Left kidney (tissue), 2 donors: ENCODE results near the gene ATP6V1A. TPM values are rescaled to one million over a fixed set of nuclear protein-coding genes. Genes with fewer than 3 reads are reported as not detected.

Experiments
- DNase-seq: peaks from one replicate; pipeline ENCODE4 v3.0.0-alpha.2; 2013
- polyA plus RNA-seq: library from polyadenylated mRNA; unstranded; fragments of 120-200 nt; gene quantifications from one replicate; pipeline ENCODE4 v1.2.1, GENCODE V29; 2013; ENCODE audit not compliant: insufficient read length

The ATP6V1A gene
- polyA plus RNA-seq, 1 donor: 98.8 TPM

- peak; percentile 93 for DNase-seq
Observed at GRCh38 chr3:113745756-113746547, 883 bp upstream of the ATP6V1A start, which contains the start of gene NAA50. Gene NAA50, minus strand, starts transcription at chr3:113746249. Its CDS starts 300 bp downstream, at chr3:113745949.

DNA sequence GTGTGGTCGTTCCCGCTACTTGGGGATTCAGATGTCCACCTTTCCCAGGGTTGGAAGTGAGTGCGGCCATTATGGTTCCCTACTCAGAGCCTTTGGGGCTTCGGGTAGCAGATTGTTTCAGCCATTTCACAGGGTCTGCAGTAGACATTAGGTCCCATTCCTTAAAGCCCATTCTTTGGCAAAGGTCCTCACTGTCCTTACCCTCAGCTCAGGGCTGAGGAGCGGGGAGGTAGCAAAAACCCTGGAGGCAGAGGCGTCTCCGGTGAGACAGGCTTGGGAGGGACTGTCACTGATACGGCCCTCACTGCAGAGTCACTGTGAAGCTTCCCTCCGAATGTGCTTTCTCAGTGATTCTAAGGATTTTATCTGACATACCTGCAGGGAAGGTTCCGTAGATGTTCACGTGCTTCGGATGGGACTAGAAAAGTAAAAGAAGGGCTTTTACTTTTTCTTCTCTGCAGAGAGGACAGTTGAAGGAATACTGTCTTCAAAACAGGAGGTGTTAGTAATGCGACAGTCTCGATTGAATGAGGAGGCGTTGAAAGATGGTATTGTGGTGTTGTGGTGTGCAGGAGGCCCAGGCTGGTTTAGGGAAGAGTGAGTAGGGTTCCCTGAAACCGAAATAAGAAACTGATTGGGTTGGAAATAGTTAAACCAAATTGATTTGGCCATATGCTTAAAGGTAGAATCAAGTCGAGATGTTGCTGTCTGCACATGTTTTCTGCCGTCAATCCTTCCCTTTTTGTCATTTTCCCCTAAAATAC, 630 bp downstream of the ATP6V1A start:
- peak; percentile 39 for DNase-seq

GRCh38 chr3:113751141-113751540, 4.3 kb downstream of the ATP6V1A start:
- no peak for DNase-seq

- no peak for DNase-seq
Observed at GRCh38 chr3:113753376-113753985, 6.6 kb downstream of the ATP6V1A start.

- no peak for DNase-seq
Observed at GRCh38 chr3:113754494-113755159, 7.8 kb downstream of the ATP6V1A start.

DNA sequence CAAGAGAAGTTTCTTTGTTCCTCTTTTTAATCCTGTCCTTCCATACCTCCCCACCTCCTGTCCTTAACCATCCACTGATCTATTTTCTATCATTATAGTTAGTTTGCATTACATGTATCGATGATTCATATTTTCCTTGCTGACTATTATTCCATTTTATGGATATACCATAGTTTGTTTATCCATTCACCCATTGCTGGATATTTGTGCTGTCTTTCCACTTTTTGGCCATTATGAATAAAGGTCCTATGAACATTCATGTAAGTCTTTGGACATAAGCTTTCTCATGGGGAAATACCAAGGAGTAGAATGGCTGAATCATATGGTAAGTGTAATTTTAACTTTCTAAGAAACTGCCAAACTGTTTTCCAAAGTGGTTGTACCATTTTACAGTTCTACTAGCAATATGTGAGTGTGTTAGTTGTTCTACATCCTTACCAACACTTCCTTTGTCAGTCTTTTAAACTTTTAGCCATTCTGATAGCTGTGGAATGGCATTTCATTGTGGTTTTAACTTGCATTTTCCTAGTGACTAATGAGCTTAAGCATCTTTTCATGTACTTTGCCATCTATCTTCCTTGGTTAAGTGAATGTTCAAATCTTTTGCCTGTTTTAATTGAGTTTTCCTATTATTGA, 11.7 kb downstream of the ATP6V1A start:
- no peak for DNase-seq

GRCh38 chr3:113764698-113765097, 17.9 kb downstream of the ATP6V1A start:
- DNase-seq: no peak

DNA sequence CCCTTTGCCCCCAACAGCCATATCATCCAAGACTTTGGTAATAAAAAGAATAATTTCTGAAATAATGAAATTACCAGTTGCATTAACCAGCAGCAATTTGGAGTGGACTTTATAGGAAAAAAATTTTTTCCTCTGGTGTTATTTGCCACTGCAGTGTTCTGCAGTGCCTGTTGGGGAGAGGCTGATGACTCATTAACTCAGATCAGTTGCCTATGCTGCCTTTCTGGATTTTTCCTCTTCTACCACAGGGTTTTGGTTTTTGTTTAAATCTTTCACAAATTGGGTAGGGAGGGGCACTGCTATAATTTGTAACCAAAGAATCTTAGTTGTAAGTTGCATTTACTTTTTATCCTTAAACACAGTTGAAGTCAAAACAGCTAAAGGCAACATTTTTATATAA, 22.7 kb downstream of the ATP6V1A start:
- DNase-seq: no peak

GRCh38 chr3:113771993-113772392, 25.2 kb downstream of the ATP6V1A start:
- DNase-seq: no peak

DNA sequence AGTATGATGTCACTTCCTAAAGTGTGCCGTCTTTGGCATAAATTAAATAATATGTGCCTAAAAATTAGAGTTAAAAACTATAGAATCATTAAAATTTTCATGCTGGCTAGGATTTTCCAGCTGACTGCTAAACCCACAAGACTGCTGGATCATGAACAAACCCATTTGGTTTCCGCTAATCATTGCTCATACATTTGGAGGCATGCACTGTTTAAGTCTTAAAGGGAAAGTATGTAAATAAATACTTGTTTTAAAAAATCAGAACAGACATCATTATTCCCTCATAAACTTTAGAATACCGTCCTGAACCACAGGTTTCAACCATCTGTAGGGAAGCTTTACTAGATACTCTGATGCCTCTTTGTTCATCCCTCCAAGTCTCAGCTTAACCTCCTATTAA, 26.5 kb downstream of the ATP6V1A start:
- DNase-seq: no peak

GRCh38 chr3:113775516-113775915, 28.7 kb downstream of the ATP6V1A start:
- no peak for DNase-seq

DNA sequence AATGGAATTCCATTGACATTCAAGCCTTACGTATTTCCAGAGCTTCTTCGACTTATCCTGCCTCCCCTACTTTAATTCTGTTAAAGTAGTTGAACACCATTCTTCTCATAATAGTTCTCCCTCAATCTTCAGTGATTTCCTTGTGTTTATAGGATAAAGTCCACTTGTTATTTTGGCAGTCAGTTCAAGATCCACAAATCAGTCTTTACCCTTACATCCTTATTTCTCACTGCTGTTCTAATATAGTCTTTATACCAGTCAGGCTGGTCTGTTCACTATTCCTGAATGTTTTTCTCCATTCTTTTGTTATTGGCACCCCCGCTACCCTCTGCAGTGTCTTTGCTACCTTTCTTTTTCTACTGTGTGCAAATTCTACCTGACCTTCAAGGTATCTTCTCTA, 29.7 kb downstream of the ATP6V1A start:
- DNase-seq: no peak

GRCh38 chr3:113783463-113783862, 36.6 kb downstream of the ATP6V1A start:
- no peak for DNase-seq

GRCh38 chr3:113783980-113784379, 37.1 kb downstream of the ATP6V1A start:
- DNase-seq: no peak

DNA sequence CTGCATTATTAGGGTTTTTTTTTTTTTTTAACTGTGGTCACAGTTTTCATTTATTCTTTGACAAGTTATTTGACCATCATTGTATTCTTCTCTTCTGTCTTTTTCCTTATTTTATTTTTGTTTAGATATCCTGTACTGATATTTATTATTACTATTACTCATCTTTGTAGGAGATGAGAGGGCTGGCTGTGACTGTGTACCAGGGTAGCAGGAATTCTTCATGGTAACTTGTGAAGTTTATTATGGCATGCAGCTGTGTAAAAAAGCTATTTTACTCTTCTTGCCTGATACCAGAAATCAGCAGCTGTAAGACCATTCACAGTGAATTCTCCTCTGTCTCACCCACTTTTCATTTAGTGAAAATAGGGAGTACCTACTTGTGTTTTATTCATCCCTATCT, 44.5 kb downstream of the ATP6V1A start:
- no peak for DNase-seq

DNA sequence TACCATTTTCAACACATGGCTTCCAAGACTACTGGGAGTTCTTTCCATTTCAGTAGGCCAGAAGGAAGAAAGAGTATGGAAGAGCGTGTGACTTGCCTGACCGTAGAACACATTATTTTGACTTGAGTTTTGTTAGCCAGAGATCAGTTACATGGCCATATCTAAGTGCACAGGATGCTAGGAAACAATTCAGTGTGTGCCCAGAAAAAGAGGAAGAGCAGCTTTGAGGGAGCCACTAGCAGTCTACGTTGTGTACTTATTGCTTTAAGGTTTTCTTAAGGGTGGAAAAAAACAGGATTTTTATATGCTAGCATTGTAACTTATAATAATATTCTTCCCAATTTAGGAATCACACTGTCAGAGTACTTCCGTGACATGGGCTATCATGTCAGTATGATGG, 47.7 kb downstream of the ATP6V1A start:
- no peak for DNase-seq

GRCh38 chr3:113795693-113796092, 48.9 kb downstream of the ATP6V1A start:
- no peak for DNase-seq

DNA sequence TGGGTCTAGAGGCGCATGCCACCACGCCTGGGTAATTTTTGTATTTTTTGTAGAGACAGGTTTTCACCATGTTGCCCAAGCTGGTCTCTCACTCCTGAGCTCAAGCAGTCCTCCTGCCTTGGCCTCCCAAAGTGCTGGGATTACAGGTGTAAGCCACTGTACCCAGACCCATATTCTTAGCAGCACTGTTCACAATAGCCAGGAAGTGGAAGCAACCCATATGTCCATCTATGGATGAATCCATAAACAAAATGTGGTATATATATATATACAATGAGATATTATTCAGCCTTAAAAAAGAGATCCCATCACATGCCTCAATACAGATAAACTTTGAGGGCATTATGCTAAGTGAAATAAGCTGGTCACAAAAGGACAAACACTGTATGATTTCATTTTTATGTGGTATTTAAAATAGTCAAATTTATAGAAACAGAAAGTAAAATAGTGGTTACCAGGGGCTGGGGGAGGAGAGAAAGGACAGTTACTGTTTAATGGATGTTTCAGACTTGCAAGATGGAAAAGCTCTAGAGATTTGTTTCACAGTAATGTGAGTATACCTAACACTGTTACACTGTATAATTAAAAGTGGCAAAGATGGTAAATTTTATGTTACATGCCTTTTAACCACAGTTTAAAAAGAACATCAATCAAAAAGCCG, 56.1 kb downstream of the ATP6V1A start:
- DNase-seq: no peak

DNA sequence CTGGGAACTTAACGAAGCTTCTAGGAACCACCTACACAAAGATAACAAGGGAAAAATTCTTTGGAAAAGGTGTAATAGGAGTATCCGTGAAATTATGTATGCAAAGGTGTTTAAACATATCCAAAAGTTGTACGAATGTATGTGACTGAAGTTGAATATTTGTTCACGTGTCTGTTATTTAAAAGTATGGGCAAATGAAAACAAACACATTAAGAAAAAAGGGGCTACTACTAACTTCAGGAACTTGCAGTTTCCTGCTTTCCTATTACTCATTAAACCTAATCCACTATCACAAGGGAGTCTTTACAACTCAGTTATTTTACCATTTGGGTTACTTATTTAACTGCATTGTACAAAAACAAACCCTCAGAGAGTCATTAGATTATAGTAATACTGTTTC, 57.8 kb downstream of the ATP6V1A start:
- DNase-seq: no peak

- DNase-seq: no peak
Observed at GRCh38 chr3:113805249-113805648, 58.4 kb downstream of the ATP6V1A start.

DNA sequence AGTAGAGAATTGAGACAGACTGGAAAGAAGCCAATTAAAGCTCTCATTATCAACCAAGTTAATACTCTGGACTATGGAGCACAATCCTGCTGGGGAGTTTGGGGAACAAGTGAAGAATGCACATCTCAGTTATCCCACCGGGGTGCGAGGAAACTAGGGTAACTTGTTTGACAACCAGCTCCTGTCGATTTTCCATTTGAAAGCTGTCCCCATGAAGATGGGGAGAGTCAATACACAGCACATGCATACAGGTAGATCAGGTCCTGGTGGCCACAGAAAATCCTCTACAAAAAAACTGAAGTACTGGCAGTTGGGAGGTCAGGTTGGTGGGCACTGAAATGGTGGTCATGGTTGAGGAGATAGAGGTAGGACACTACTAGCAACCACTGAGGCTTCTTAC, 66.0 kb downstream of the ATP6V1A start:
- DNase-seq: no peak
